ENCODE measurements around the gene CRACR2B. TPM values are rescaled to one million over a fixed set of nuclear protein-coding genes. Genes with fewer than 3 reads are reported as not detected.

The CRACR2B gene
- total and polyA plus RNA-seq, 2 of the 8 experiments (the other 6 are each of a cell fraction or from before 2014, with no cell fraction given), result 18.2 to 26.4 TPM

DNA sequence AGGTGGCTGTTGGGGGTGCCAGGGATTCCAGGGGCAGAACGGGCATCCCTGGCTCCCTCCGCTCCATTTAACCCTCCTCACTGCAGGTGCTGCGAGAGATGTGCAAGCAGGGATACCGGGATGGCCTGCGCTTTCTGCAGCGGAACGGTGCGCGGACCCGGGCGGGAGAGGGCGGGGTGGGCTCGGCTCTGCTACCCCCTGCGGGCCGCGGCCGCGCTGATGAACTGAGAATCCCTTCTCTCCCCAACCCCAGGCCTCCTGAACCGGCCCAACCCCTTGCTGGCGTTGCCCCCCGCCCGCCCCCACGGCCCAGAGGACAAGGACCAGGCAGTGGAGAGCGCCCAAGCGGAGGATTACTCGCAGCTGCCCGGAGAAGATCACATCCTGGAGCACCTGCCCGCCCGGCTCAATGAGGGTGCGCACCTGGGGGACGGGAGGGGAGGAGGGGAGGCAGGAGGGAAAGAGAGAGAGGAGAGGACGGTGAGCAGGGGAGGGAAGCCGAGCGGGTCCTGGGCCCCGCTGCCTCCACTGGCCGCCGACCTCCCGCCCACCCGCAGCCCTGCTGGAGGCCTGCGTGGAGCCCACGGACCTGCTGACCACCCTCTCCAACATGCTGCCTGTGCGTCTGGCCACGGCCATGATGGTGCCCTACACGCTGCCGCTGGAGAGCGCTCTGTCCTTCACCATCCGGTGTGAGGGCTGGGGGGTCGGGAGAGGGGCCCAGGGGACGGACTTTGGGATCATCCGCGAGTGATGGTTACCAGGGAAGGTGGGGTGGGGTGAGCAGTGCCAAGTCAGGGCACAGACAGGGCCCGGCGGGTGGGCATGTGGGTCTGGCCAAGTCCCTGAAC lies 4.1 kb upstream of the CRACR2B start:
- H3K4me2 ChIP-seq (ENCODE audit: insufficient read depth in 1 of 2, low read depth in 2 of 2, low read length in 2 of 2), result no peak overlapping the region
- H2BK15ac ChIP-seq (ENCODE audit: low read length), result no peak overlapping the region
- H3K18ac ChIP-seq (ENCODE audit: extremely low read depth, low read length), result no peak overlapping the region
- FAIRE-seq (no peak), DNase-seq (ENCODE audit: low read depth in 1 of 2, low spot score in 2 of 2) (no peak)
- H2AK5ac ChIP-seq (ENCODE audit: low read depth, low read length), result no peak overlapping the region
- no peak overlapping the region for H3K27ac ChIP-seq (ENCODE audit: low read depth, low read length)
- H4K8ac ChIP-seq (ENCODE audit: extremely low read depth, insufficient read depth, low read length), result no peak overlapping the region
- H3K9me3 ChIP-seq (ENCODE audit: insufficient read depth in 2 of 2, low read depth in 1 of 2, low read length in 1 of 2), result no peaks in the 10 kb centered on the region
- no peak overlapping the region for H3K4ac ChIP-seq (replicated peaks; ENCODE audit: insufficient read length, low read depth, low read length)
- no peak overlapping the region for H2BK12ac ChIP-seq (ENCODE audit: low read depth, low read length)
- peaks cover 0 to 10% (median 1%) of the 10 kb centered on the region in 4 experiments; a peak in 1 of 8 replicates for H3K36me3 ChIP-seq (ENCODE audit: control insufficient read depth in 2 of 4, insufficient read depth in 4 of 4, low read length in 3 of 4)
- no peak overlapping the region for H3K23ac ChIP-seq (ENCODE audit: insufficient read length)
- H3K4me3 ChIP-seq (ENCODE audit: extremely low read depth in 1 of 4, insufficient read depth in 2 of 4, low read depth in 3 of 4, low read length in 4 of 4), result no peak overlapping the region
- no peak overlapping the region for H3K9ac ChIP-seq (replicated peaks in 1 of 4; ENCODE audit: extremely low read depth in 1 of 4, low read depth in 3 of 4, low read length in 3 of 4)
- peaks cover 0 to 14% of the 10 kb centered on the region in 2 experiments for H4K20me1 ChIP-seq (replicated peaks in 1 of 2; ENCODE audit: control insufficient read depth in 1 of 2, insufficient read depth in 2 of 2, low read length in 2 of 2)
- no peak overlapping the region for H4K5ac ChIP-seq (ENCODE audit: insufficient read length, low read depth, low read length)
- H3K23me2 ChIP-seq (ENCODE audit: low read depth, low read length), result peaks cover 13% of the 10 kb centered on the region; the same call in 1 of the 2 replicates
- no peak overlapping the region for H3K14ac ChIP-seq (ENCODE audit: insufficient read length)
- H3K56ac ChIP-seq (replicated peaks; ENCODE audit: insufficient read length, low read depth, low read length), result no peak overlapping the region
- H2BK120ac ChIP-seq (replicated peaks; ENCODE audit: low read depth, low read length), result no peak overlapping the region
- peaks cover 0 to 11% (median 6%) of the 10 kb centered on the region in 4 experiments; a peak in 5 of 7 replicates for H3K27me3 ChIP-seq (replicated peaks in 1 of 4; ENCODE audit: control insufficient read depth in 3 of 4, extremely low read depth in 1 of 4, insufficient read depth in 3 of 4, low read length in 3 of 4)
- WGBS, 2 experiments (ENCODE audit: extremely low coverage in 1 of 2, insufficient coverage in 1 of 2, insufficient read length in 1 of 2, insufficient replicate concordance in 2 of 2, low coverage in 1 of 2, low lambda C conversion rate in 2 of 2, missing lambda C conversion rate in 1 of 2), result 91% methylated on average over 19 of the region's 53 CpGs; no CpG with 5 or more reads in 1 of the 2 experiments
- ChIA-PET POLR2A (ENCODE audit: partially characterized antibody) (interaction anchor here (1.5 to 53.0 kb wide), 3 partner anchors 6 to 37 kb away, joined by 3 to 1917 read pairs (median 1917); partner anchors contain the start of genes CD151, CEND1, CRACR2B and PIDD1), CTCF (ENCODE audit: partially characterized antibody) (interaction anchor here (0.6 to 1.7 kb wide), 6 partner anchors 12 to 823 kb away, joined by 3 to 4 read pairs (median 4); no protein-coding TSS in a partner anchor)
- H3K79me2 ChIP-seq (ENCODE audit: control insufficient read depth in 1 of 2, insufficient read depth in 2 of 2, low read length in 2 of 2), result peaks cover 0 to 5% of the 10 kb centered on the region in 2 experiments; a peak in 1 of 4 replicates
- H3K4me1 ChIP-seq (replicated peaks in 1 of 4; ENCODE audit: control insufficient read depth in 3 of 4, insufficient read depth in 4 of 4, low read length in 3 of 4), result peaks cover 0 to 24% (median 19%) of the 10 kb centered on the region in 4 experiments; a peak in 6 of 7 replicates
- H2AFZ ChIP-seq (ENCODE audit: low read length), result no peak overlapping the region
- no peak overlapping the region for H2BK20ac ChIP-seq (ENCODE audit: low read length)
- peaks cover 8% of the 10 kb centered on the region for H3K79me1 ChIP-seq (ENCODE audit: low read depth, low read length)
- H2BK5ac ChIP-seq (ENCODE audit: low read depth, low read length), result no peak overlapping the region
- no peak overlapping the region for H4K91ac ChIP-seq (replicated peaks; ENCODE audit: insufficient read length, low read length)
- TF ChIP-seq ASH2L (IDR thresholded peaks at IDR 0.05; ENCODE audit: low read length) (no peak), CREB1 (IDR thresholded peaks at IDR 0.05) (no peak), BCL11A (IDR thresholded peaks at IDR 0.05; ENCODE audit: low read depth in 2 of 2, low read length in 2 of 2) (no peak), NRF1 (IDR thresholded peaks at IDR 0.05; ENCODE audit: low read depth, low read length) (no peak), ZNF274 (IDR thresholded peaks at IDR 0.05; ENCODE audit: borderline replicate concordance, extremely low read depth, low read length) (no peak), GTF2F1 (IDR thresholded peaks at IDR 0.05; ENCODE audit: borderline replicate concordance, low read depth, low read length) (no peak), JUND (IDR thresholded peaks at IDR 0.05; ENCODE audit: low read length) (no peak), SIN3A (conservative IDR thresholded peaks at IDR 0.05 in 1 of 2, IDR thresholded peaks at IDR 0.05 in 1 of 2; ENCODE audit: low read depth in 1 of 2, low read length in 2 of 2) (no peak), MAFK (IDR thresholded peaks at IDR 0.05; ENCODE audit: low read depth, low read length) (no peak), KDM1A (IDR thresholded peaks at IDR 0.05; ENCODE audit: borderline replicate concordance, low read length) (no peak)

Measured in H1 (cell line).